K562 (cell line): ENCODE measurements around the gene ERAP2. TPM values are rescaled to one million over a fixed set of nuclear protein-coding genes. Genes with fewer than 3 reads are reported as not detected.

ENCODE experiments used
- ATAC-seq: fragments of 200-7000 bp; cut with Tn5 transposase; 3 replicates; pipeline ENCODE4 v1.9.1; 2020; ENCODE audit warnings: moderate library complexity
- BruUV-seq: library from RNA; stranded (reverse); fragments of 400-500 nt; replicated peaks from 2 replicates; lab custom pipeline; 2021; lab: Mats Ljungman, UMichigan
- CTCF ChIA-PET: fragments of 300-600 bp; formaldehyde crosslinking; extraction: SDS; loops from one replicate; lab custom pipeline; 2021; ENCODE audit warnings: low intra/inter-chr PET ratio; lab: Yijun Ruan, JAX
- POLR2A ChIA-PET: fragments of 300-600, 350-650 bp; sonication (Branson Sonifier 250); formaldehyde crosslinking; extraction: SDS; loops from one replicate; lab custom pipeline; 2021; ENCODE audit warnings: antibody characterized with exemption, inconsistent platforms; lab: Yijun Ruan, JAX
- DNase-seq, 4 experiments: peaks; one replicate each; pipeline versions ENCODE4 v3.0.0 to v3.0.0-alpha.2; 2011 to 2018; ENCODE audit warnings: low spot score in 3 of 4, mixed read lengths in 3 of 4; ENCODE audit errors: extremely low read depth in 1 of 4
- FAIRE-seq: peaks from 2 replicates; lab custom pipeline; 2011; peaks lifted over from hg19 to GRCh38; lab: Jason Lieb, UNC
- H2AFZ ChIP-seq: 2 replicates; pipeline ENCODE4 v1.6.0; 2011; ENCODE audit warnings: low read depth, low read length, control low read depth, inconsistent platforms
- H3K27ac ChIP-seq: fragments of 200-600 bp; 3 replicates; pipeline ENCODE4 v1.8.0; 2011; ENCODE audit warnings: low read depth, mild to moderate bottlenecking, control low read depth, inconsistent platforms, low read length, moderate library complexity, mixed read lengths; ENCODE audit errors: extremely low read depth
- H3K27me3 ChIP-seq, 2 experiments: fragments of 300-600 bp in 1 of 2; 2 replicates in 1 of 2; 3 replicates in 1 of 2; pipeline versions ENCODE4 v1.6.0 to v1.8.0; 2011; ENCODE audit warnings: inconsistent platforms in 2 of 2, low read length in 2 of 2, mild to moderate bottlenecking in 1 of 2, mixed read lengths in 1 of 2, moderate library complexity in 1 of 2; ENCODE audit not compliant: control insufficient read depth in 2 of 2, insufficient read depth in 2 of 2
- H3K36me3 ChIP-seq: fragments of 300-600 bp; 3 replicates; pipeline ENCODE4 v1.8.0; 2011; ENCODE audit warnings: mild to moderate bottlenecking, low read length, inconsistent platforms; ENCODE audit not compliant: control insufficient read depth, insufficient read depth
- H3K4me1 ChIP-seq, 2 experiments: fragments of 200-600 bp in 1 of 2; replicated peaks in 1 of 2; 2 replicates in 1 of 2; 3 replicates in 1 of 2; pipeline versions ENCODE4 v1.5.1 to v1.8.0; 2011; ENCODE audit warnings: inconsistent platforms in 2 of 2, low read length in 2 of 2, mild to moderate bottlenecking in 1 of 2, mixed read lengths in 1 of 2, moderate library complexity in 1 of 2; ENCODE audit not compliant: control insufficient read depth in 2 of 2, insufficient read depth in 2 of 2
- H3K4me2 ChIP-seq: 2 replicates; pipeline ENCODE4 v1.6.1; 2011; ENCODE audit warnings: low read length, control low read depth, inconsistent platforms, mixed read lengths; ENCODE audit not compliant: insufficient read depth
- H3K4me3 ChIP-seq: fragments of 200-600 bp; sonication (generic), shearing (Covaris generic); 2 replicates; pipeline ENCODE4 v1.5.1; 2016; ENCODE audit warnings: control low read depth, inconsistent platforms
- H3K79me2 ChIP-seq: fragments of 200-600 bp; 3 replicates; pipeline ENCODE4 v1.8.0; 2011; ENCODE audit warnings: low read length, inconsistent platforms; ENCODE audit not compliant: control insufficient read depth, insufficient read depth
- H3K9ac ChIP-seq, 2 experiments: 2 replicates each; pipeline versions ENCODE4 v1.6.0 to v1.6.1; 2011; ENCODE audit warnings: low read depth in 2 of 2, low read length in 2 of 2, control low read depth in 1 of 2, inconsistent platforms in 1 of 2, mild to moderate bottlenecking in 1 of 2, mixed read lengths in 1 of 2; ENCODE audit not compliant: insufficient read depth in 1 of 2
- H3K9me1 ChIP-seq: one replicate; pipeline ENCODE4 v1.6.0; 2011; ENCODE audit warnings: inconsistent platforms, mild to moderate bottlenecking, low read length, moderate library complexity; ENCODE audit not compliant: control insufficient read depth, insufficient read depth
- H3K9me3 ChIP-seq: replicated peaks from 2 replicates; pipeline ENCODE4 v1.5.1; 2011; ENCODE audit warnings: low read depth, low read length, inconsistent platforms; ENCODE audit not compliant: control insufficient read depth, insufficient read depth
- H4K20me1 ChIP-seq: replicated peaks from 2 replicates; pipeline ENCODE4 v1.6.1; 2011; ENCODE audit warnings: low read length, inconsistent platforms, mixed read lengths; ENCODE audit not compliant: control insufficient read depth, insufficient read depth
- ATF1 ChIP-seq, 2 experiments: fragments of 450-650 bp in 1 of 2; IDR thresholded peaks; 2 replicates each; pipeline ENCODE4 v1.6.1; 2016; ENCODE audit warnings: missing compliant biosample characterization in 1 of 2, missing genetic modification characterization in 1 of 2
- BHLHE40 ChIP-seq: IDR thresholded peaks from 2 replicates; pipeline ENCODE4 v1.6.1; 2011; ENCODE audit warnings: low read length, improper control_type of control experiment
- CREB1 ChIP-seq, 2 experiments: sonication (generic) in 1 of 2; formaldehyde crosslinking in 1 of 2; IDR thresholded peaks; 2 replicates each; pipeline versions ENCODE4 v1.6.1 to v1.8.0; 2012 to 2022; ENCODE audit warnings: inconsistent platforms in 1 of 2, mild to moderate bottlenecking in 1 of 2, missing genetic modification reagents in 1 of 2, moderate library complexity in 1 of 2
- DACH1 ChIP-seq: fragments of 450-650 bp; IDR thresholded peaks from 2 replicates; pipeline ENCODE4 v1.6.1; 2018; ENCODE audit not compliant: partially characterized antibody
- ETV5 ChIP-seq: sonication (generic); formaldehyde crosslinking; IDR thresholded peaks from 2 replicates; pipeline ENCODE4 v1.4.0; 2020; ENCODE audit warnings: low read depth, mild to moderate bottlenecking, missing genetic modification reagents
- FOXJ3 ChIP-seq: sonication (generic); formaldehyde crosslinking; IDR thresholded peaks from 2 replicates; pipeline ENCODE4 v1.4.0; 2020; ENCODE audit warnings: mild to moderate bottlenecking, missing genetic modification reagents
- GATAD2A ChIP-seq: fragments of 450-650 bp; IDR thresholded peaks from 2 replicates; pipeline ENCODE4 v1.6.1; 2017
- HDAC1 ChIP-seq, 2 experiments: fragments of 450-650 bp; IDR thresholded peaks; 2 replicates each; pipeline ENCODE4 v1.6.1; 2016 to 2017; ENCODE audit warnings: inconsistent platforms in 1 of 2, mild to moderate bottlenecking in 1 of 2, moderate library complexity in 1 of 2
- JUNB ChIP-seq: fragments of 450-650 bp; formaldehyde crosslinking; conservative IDR thresholded peaks from 2 replicates; pipeline ENCODE4 v1.4.0; 2020; ENCODE audit warnings: mild to moderate bottlenecking
- MECOM ChIP-seq: fragments of 250-450 bp; sonication (Bioruptor Pico); IDR thresholded peaks from 2 replicates; pipeline ENCODE4 v1.8.0; 2022; ENCODE audit warnings: inconsistent platforms
- MEIS2 ChIP-seq: fragments of 450-650 bp; IDR thresholded peaks from 2 replicates; pipeline ENCODE4 v1.6.1; 2014; ENCODE audit warnings: mild to moderate bottlenecking; ENCODE audit not compliant: partially characterized antibody
- PHF21A ChIP-seq: fragments of 450-650 bp; IDR thresholded peaks from 2 replicates; pipeline ENCODE4 v1.6.1; 2017; ENCODE audit warnings: low read depth, borderline replicate concordance
- SMARCE1 ChIP-seq: fragments of 450-650 bp; IDR thresholded peaks from 2 replicates; pipeline ENCODE4 v1.7.1; 2016; ENCODE audit warnings: mild to moderate bottlenecking
- ZNF778 ChIP-seq: fragments of 450-650 bp; formaldehyde crosslinking; IDR thresholded peaks from 2 replicates; pipeline ENCODE4 v1.4.0; 2020; ENCODE audit warnings: mild to moderate bottlenecking, moderate library complexity
- WGBS: fragments of 100-300 bp; shearing (Covaris generic); methylation state at CpG from one replicate; pipeline ENCODE4 v1.1.6; 2016; ENCODE audit warnings: low coverage, mixed read lengths; ENCODE audit not compliant: insufficient coverage; ENCODE audit errors: missing lambda C conversion rate; 5-methylcytosine and 5-hydroxymethylcytosine counted together
- in situ Hi-C: fragments of 300-500 bp; cut with MboI; formaldehyde crosslinking; loops from 4 replicates; pipeline ENCODE4 v1.15.0; 2018; ENCODE audit warnings: inconsistent platforms, mixed read lengths
- intact Hi-C: fragments of 100-400 bp; cut with micrococcal nuclease; formaldehyde crosslinking; loops from 2 replicates; pipeline ENCODE4 v1.14.2; 2022
- polyA plus RNA-seq, 8 experiments: library from polyadenylated mRNA; depleted of rRNA in 4 of 8; stranded (reverse) in 5 of 8; unstranded in 3 of 8; fragments of >200 nt; fragmentation: Nextera tagmentation in 2 of 8; fragmentation: Illumina TruSeq in 1 of 8; extraction: Ambion mirVana in 2 of 8; extraction: Trizol in 1 of 8; gene quantifications; 2 replicates each; pipeline versions ENCODE4 v1.2.1 to v1.2.3, GENCODE V29; 2011 to 2014; ENCODE audit warnings: inconsistent platforms in 1 of 8, missing spikeins in 1 of 8
- total RNA-seq, 7 experiments: library from RNA; depleted of rRNA in 6 of 7; stranded (reverse); fragments of >200 nt in 6 of 7; fragmentation: Illumina TruSeq in 2 of 7; extraction: Trizol in 2 of 7; gene quantifications; 2 replicates each; pipeline versions ENCODE4 v1.2.1 to v1.2.3, GENCODE V29; 2011 to 2021; ENCODE audit warnings: low replicate concordance in 1 of 7
- TF ChIP-seq, protein P1 (sequence below): fragments of 250-450 bp; sonication (Bioruptor Pico); IDR thresholded peaks from 2 replicates; pipeline ENCODE4 v1.5.0; 2021

The ERAP2 gene
- total and polyA plus RNA-seq, 9 of the 15 experiments (the other 6 are each of a cell fraction or from before 2014, with no cell fraction given) = 0.93 to 4.0 (median 2.1) TPM

DNA sequence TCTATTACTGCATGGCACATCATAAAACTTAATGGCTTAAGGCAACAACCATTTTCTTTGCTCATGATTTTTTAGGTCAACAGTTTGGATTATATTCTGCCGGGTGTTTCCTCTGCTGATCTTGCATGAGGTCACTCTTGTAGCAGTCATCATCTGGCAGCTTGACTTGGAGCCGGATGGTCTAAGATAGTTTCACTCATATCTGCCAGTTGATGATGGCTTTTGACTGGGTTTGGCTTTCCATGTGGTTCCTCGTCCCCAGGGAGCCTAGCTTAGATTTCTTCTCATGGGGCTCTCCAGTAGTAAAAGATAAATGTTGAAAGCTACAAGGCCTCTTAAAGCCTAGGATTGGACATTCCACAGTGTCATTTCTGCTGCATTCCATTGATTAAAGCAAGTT, 87.0 kb downstream of the ERAP2 start (continued):
- TF ChIP-seq BHLHE40 (no peak), CREB1 (IDR thresholded peaks at IDR 0.05) (peak; percentile 48), CREB1 (CRISPR knock-in tag; IDR thresholded peaks at IDR 0.05) (no peak), ATF1 (CRISPR knock-in tag; IDR thresholded peaks at IDR 0.05) (no peak), ATF1 (tag; IDR thresholded peaks at IDR 0.05) (peak; percentile 36; the same call in 1 of the 2 replicates), MEIS2 (peak; percentile 68), SMARCE1 (0 out of 2 replicates have a peak, but pooled peaks have one; percentile 44), MECOM (peak; percentile 75; the same call in 1 of the 2 replicates), HDAC1 (IDR thresholded peaks at IDR 0.05) (peak in 1 of 2 experiments; percentile 44; a peak in 1 of 4 replicates)

DNA sequence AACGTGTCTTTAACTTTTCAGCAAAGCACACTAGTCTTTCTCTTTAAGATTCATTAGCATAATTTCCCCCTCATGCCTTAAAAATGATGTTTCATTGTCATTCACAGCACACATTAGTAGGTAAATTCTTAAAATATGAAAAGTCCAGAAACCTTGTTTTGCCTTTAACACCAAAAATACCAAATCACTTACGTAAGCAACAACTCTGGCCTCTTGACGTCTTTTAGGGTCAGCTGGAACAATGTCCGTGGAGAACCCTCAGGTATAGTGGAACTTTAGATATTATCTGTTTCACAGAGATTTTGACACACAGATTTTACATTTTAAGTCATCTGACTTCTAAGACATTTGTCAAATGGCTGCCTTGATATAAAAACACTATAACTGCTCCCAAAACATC, 90.5 kb downstream of the ERAP2 start:
- FAIRE-seq (no peak), ATAC-seq (no peak), DNase-seq (no peak)
- no peaks in the 10 kb centered on the region for H3K36me3 ChIP-seq
- no peak overlapping the region for H3K4me2 ChIP-seq
- intact Hi-C loops (no loop called here), in situ Hi-C loops (no loop called here)
- H3K27me3 ChIP-seq = no peaks in the 10 kb centered on the region
- POLR2A ChIA-PET = no interaction called here
- H3K9me1 ChIP-seq = no peaks in the 10 kb centered on the region
- no peaks in the 10 kb centered on the region for H3K9me3 ChIP-seq
- no peak overlapping the region for H3K27ac ChIP-seq
- WGBS = 75% methylated on average over 4 of the region's 4 CpGs
- CTCF ChIA-PET = no interaction called here
- no TSS peak for BruUV-seq
- H3K9ac ChIP-seq = no peak overlapping the region
- no peak overlapping the region for H2AFZ ChIP-seq
- peaks cover 0 to 9% of the 10 kb centered on the region in 2 experiments; a peak in 2 of 5 replicates for H3K4me1 ChIP-seq
- H3K79me2 ChIP-seq = peaks cover 27% of the 10 kb centered on the region
- H3K4me3 ChIP-seq = no peak overlapping the region
- no peaks in the 10 kb centered on the region for H4K20me1 ChIP-seq
- no peak for TF ChIP-seq CREB1 (IDR thresholded peaks at IDR 0.05)
- TF ChIP-seq CREB1 (CRISPR knock-in tag; IDR thresholded peaks at IDR 0.05) = no peak
- no peak for TF ChIP-seq DACH1
- no peak for TF ChIP-seq JUNB (CRISPR knock-in tag)
- no peak for TF ChIP-seq PHF21A
- TF ChIP-seq, protein P1, sequence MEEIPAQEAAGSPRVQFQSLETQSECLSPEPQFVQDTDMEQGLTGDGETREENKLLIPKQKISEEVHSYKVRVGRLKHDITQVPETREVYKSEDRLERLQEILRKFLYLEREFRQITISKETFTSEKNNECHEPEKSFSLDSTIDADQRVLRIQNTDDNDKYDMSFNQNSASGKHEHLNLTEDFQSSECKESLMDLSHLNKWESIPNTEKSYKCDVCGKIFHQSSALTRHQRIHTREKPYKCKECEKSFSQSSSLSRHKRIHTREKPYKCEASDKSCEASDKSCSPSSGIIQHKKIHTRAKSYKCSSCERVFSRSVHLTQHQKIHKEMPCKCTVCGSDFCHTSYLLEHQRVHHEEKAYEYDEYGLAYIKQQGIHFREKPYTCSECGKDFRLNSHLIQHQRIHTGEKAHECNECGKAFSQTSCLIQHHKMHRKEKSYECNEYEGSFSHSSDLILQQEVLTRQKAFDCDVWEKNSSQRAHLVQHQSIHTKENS = no peak
- TF ChIP-seq FOXJ3 = no peak
- no peak for TF ChIP-seq GATAD2A
- no peak for TF ChIP-seq ZNF778 (CRISPR knock-in tag)
- TF ChIP-seq ETV5 = no peak
